Sigmoid colon (tissue), 4 donors: ENCODE results near the gene ZFPM1.

Experiments
- CTCF ChIP-seq, 4 experiments: fragments of 450-650 bp in 3 of 4; fragments of 200-600 bp in 1 of 4; IDR thresholded peaks; one replicate each; pipeline ENCODE4 v1.5.1; 2016 to 2019; ENCODE audit warnings: antibody characterized with exemption in 4 of 4, mild to moderate bottlenecking in 3 of 4, moderate library complexity in 2 of 4
- POLR2A ChIP-seq, 2 donors: fragments of 450-650 bp; IDR thresholded peaks; one replicate each; pipeline ENCODE4 v1.6.1; 2016; ENCODE audit warnings: antibody characterized with exemption in 2 of 2, mild to moderate bottlenecking in 2 of 2, moderate library complexity in 2 of 2
- POLR2AphosphoS5 ChIP-seq, 4 donors: sonication (generic); formaldehyde crosslinking; IDR thresholded peaks; one replicate each; pipeline ENCODE4 v1.6.1; 2017; ENCODE audit warnings: antibody characterized with exemption in 4 of 4

DNA sequence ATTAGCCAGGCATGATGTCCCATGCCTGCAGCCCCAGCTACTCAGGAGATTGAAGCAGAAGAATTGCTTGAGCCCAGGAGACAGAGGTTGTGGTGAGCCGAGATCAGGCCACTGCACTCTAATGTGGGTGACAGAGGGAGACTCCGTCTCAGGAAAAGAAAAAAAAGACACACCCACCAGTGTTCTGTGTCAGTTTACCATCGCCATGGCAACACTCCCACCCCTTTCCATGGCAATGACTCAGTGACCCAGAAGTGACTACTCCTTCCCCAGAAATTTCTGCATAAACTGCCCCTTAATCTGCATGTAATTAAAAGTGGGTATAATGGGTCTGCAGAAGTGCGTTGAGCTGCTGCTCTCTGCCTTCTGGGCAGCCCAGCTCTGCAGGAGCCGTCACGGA lies 113.1 kb downstream of the ZFPM1 start:
- TF ChIP-seq POLR2A (IDR thresholded peaks at IDR 0.05): no peak
- TF ChIP-seq CTCF (IDR thresholded peaks at IDR 0.05): no peak
- TF ChIP-seq POLR2AphosphoS5 (IDR thresholded peaks at IDR 0.05): no peak
